Right lobe of liver (tissue), 4 donors: Measurements from ENCODE around the gene TTC7B.

Source experiments
- CTCF ChIP-seq, 4 donors: fragments of 200-600 bp in 3 of 4; fragments of 450-650 bp in 1 of 4; IDR thresholded peaks; one replicate each; pipeline versions ENCODE4 v1.5.1 to v1.8.0; 2016 to 2022; ENCODE audit warnings: antibody characterized with exemption in 4 of 4, mild to moderate bottlenecking in 2 of 4
- POLR2A ChIP-seq: fragments of 450-650 bp; IDR thresholded peaks from one replicate; pipeline ENCODE4 v1.6.1; 2017; ENCODE audit warnings: antibody characterized with exemption, mild to moderate bottlenecking
- donor health status: DM: no; HTN: no; CAD: no.
- donor health status: DM: no; HTN: no; CAD: no.
- donor health status: DM: no; HTN: yes; CAD: no.

GRCh38 chr14:90805084-90805391 is 11.2 kb downstream of the TTC7B start:
- no peak for TF ChIP-seq CTCF (IDR thresholded peaks at IDR 0.05)
- no peak for TF ChIP-seq POLR2A
